Measurements from ENCODE around the gene MUC5B.
"Not testable (repeated sequence)": the region's sequence is repeated elsewhere in the genome, so short reads cannot be mapped to it uniquely, and the experiment has no call there.

Gene MUC5B

DNA sequence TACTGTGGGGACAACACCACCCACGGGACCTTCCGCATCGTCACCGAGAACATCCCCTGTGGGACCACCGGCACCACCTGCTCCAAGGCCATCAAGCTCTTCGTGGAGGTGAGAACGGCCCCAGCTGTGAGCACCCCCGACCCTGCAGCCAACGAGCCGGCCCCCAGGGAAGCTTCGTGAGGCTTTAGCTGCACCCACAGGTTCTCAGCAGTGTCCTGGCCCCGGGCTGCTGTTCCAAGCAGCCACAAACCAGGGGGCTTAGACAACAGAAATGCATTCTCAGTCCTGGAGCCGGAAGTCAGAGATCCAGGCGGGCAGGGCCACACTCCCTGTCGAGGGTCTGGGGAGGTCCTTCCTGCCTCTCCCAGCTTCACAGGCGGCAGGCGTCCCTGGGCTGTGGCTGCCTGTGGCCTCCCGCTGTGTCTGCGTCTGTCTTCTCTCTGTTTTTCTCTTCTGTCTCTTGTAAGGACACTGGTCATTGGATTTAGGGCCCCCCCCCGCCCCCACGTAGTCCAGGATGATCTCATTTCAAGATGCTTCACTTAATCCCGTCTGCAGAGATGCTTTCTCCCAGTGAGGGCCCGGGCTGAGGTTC lies 12.5 kb downstream of the MUC5B start:
- DNase-seq: peak; percentile 27

DNA sequence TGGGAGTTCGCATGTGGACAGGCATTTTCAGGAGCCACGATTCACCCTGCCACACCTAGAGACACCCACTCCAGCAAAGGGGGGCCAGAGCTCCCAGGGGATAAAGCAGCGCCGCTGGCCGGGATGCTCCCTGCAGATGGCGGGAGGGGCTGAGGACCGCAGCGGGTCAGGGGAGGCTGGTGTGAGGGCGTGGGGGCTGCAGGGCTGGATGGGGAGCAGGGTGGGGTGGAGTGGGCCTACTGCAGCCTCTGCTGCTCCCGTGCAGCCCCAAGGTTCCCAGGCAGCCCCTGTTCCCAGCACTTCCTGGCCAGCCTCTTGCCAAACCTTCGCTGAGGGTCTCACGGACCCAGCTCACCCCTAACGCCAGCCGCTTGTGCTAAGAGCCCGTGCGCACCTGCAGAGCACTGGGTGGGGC lies 13.0 kb downstream of the MUC5B start:
- DNase-seq: peak; percentile 58

DNA sequence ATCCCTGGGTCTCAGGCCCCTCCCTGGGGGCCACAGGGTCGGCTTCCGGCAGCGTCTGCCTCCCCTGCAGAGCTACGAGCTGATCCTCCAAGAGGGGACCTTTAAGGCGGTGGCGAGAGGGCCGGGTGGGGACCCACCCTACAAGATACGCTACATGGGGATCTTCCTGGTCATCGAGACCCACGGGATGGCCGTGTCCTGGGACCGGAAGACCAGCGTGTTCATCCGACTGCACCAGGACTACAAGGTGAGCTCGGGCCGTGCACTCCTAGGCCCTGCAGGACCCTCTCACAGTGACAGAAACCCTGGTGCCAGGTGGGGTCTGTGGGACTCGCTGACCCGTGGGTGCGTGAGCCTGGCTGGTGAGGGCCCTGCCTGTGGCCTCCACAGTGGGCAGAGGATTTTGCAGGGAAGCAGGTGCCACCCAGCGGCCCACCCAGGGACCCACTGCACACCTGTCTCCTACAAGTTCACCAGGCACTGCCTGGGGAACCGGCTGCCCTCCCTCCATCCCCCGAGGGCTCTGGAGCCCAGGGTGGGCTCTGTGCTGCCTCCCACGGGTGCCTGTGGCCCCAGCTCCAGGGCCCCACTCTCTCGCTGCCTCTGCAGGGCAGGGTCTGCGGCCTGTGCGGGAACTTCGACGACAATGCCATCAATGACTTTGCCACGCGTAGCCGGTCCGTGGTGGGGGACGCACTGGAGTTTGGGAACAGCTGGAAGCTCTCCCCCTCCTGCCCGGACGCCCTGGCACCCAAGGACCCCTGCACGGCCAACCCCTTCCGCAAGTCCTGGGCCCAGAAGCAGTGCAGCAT lies 13.7 kb downstream of the MUC5B start:
- DNase-seq: peak; percentile 27

DNA sequence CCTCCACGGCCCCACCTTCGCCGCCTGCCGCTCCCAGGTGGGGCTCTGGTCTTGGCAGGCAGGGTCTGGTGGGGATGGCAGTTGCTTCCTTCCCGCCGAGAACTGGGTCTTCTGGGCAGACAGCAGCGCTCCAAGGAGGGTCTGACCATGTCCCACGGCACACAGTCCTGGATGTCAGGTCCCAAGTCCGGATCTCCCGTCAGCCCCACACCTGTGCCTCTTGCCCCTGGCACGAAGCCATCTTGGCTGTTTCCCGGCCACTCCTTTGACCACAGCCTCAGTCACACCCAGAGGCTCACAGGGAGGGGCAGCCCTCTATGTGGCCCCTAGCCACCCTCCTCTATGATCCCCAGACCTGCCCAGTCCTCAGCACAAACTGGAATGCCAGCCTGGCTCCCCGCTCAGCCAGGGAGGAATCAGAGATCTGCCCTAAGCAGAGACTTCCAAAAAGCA lies 14.3 kb downstream of the MUC5B start:
- DNase-seq: no peak

DNA sequence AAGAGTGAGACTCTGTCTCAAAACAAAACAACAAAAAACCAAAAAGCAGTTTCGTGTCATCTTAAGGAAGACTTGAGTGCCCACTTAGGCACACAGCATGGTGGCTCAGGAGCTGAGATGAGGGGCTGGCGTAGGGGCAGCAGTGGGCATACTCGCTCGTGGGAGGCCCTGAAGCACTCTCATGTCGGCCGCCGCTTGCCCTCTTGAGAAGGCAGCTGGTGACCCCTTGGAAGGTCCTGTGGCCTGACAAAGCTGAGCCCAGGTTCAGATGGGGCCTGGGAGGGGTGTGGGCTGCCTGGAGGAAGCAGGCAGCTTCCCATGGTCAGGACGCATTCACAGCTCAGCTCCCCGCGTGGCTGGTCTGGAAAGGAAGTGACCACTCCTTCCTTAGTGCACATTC lies 15.0 kb downstream of the MUC5B start:
- DNase-seq: no peak

DNA sequence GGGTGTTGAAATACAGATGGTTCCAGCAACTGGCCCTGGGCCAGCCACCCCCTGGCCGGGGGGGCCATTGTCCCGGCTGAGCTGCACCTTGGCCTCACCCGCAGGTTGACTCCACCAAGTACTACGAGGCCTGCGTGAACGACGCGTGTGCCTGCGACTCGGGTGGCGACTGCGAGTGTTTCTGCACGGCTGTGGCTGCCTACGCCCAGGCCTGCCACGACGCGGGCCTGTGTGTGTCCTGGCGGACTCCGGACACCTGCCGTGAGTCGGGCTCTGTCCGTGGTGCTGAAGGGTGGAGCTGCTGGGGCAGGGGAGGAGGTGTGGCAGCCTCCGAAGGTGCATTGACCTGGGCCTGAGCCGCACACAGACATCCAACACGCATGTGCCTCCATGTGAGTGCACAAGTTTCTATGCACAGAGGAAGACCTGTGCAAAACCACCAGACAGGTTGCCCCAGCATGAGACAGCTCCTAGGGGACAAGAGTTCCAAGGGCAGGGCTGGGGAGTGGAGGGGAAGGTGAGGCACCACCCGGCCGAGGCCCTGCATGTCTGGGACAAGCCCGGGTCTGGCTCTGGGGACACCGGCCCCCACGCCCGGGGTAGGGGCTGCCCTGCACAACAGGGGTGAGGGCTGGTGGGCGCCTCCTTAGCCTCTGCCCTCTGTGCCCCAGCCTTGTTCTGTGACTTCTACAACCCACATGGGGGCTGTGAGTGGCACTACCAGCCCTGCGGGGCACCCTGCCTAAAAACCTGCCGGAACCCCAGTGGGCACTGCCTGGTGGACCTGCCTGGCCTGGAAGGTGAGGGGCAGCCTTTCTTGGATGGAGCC lies 16.1 kb downstream of the MUC5B start:
- no peak for DNase-seq

DNA sequence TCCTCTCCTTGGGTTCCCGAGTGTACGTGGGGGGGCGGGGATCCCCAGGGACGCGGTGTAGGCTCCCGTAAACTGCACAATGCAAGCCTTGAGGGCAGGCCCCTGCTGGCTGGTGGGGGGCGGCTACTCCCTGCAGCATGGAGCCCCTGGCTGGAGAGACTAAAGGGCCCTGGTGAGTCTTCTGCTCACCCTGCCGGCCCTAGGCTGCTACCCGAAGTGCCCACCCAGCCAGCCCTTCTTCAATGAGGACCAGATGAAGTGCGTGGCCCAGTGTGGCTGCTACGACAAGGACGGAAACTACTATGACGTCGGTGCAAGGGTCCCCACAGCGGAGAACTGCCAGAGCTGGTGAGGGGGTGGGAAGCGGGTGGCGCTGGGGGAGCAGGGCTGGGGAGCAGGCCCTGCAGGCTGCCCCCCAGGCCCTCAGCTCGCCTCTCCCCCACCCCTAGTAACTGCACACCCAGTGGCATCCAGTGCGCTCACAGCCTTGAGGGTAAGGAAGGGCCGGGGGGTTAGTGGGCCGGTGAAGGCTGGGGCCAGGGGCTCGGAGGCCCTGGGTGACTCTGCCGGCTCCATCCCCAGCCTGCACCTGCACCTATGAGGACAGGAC lies 16.8 kb downstream of the MUC5B start:
- DNase-seq: no peak

DNA sequence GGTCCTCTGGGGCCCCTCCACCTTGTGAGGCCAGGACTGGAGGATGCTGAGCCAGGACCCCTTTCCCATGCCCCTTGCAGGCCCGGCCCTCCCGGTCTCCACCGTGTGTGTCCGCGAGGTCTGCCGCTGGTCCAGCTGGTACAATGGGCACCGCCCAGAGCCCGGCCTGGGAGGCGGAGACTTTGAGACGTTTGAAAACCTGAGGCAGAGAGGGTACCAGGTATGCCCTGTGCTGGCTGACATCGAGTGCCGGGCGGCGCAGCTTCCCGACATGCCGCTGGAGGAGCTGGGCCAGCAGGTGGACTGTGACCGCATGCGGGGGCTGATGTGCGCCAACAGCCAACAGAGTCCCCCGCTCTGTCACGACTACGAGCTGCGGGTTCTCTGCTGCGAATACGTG lies 17.9 kb downstream of the MUC5B start:
- DNase-seq: no peak

DNA sequence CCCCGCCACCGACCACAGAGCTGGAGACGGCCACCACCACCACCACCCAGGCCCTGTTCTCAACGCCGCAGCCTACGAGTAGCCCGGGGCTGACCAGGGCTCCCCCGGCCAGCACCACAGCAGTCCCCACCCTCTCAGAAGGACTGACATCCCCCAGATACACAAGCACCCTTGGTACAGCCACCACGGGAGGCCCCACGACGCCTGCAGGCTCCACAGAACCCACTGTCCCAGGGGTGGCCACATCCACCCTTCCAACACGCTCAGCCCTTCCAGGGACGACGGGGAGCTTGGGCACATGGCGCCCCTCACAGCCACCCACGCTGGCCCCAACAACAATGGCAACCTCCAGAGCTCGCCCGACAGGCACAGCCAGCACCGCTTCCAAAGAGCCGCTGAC lies 18.8 kb downstream of the MUC5B start:
- DNase-seq: no peak

DNA sequence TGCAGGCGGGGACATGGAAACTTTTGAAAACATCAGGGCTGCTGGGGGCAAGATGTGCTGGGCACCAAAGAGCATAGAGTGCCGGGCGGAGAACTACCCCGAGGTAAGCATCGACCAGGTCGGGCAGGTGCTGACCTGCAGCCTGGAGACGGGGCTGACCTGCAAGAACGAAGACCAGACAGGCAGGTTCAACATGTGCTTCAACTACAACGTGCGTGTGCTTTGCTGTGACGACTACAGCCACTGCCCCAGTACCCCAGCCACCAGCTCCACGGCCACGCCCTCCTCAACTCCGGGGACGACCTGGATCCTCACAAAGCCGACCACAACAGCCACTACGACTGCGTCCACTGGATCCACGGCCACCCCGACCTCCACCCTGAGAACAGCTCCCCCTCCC lies 19.4 kb downstream of the MUC5B start:
- no peak for DNase-seq

DNA sequence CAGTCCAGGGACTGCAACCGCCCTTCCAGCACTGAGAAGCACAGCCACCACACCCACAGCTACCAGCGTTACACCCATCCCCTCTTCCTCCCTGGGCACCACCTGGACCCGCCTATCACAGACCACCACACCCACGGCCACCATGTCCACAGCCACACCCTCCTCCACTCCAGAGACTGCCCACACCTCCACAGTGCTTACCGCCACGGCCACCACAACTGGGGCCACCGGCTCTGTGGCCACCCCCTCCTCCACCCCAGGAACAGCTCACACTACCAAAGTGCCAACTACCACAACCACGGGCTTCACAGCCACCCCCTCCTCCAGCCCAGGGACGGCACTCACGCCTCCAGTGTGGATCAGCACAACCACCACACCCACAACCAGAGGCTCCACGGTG lies 19.9 kb downstream of the MUC5B start:
- not testable (repeated sequence) for DNase-seq

DNA sequence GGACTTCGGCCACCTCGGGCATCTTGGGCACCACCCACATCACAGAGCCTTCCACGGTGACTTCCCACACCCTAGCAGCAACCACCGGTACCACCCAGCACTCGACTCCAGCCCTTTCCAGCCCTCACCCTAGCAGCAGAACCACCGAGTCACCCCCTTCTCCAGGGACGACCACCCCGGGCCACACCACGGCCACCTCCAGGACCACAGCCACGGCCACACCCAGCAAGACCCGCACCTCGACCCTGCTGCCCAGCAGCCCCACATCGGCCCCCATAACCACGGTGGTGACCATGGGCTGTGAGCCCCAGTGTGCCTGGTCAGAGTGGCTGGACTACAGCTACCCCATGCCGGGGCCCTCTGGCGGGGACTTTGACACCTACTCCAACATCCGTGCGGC lies 20.7 kb downstream of the MUC5B start:
- not testable (repeated sequence) for DNase-seq

DNA sequence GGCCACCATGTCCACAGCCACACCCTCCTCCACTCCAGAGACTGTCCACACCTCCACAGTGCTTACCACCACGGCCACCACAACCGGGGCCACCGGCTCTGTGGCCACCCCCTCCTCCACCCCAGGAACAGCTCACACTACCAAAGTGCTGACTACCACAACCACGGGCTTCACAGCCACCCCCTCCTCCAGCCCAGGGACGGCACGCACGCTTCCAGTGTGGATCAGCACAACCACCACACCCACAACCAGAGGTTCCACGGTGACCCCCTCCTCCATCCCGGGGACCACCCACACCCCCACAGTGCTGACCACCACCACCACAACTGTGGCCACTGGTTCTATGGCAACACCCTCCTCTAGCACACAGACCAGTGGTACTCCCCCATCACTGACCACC lies 21.7 kb downstream of the MUC5B start:
- DNase-seq: not testable (repeated sequence)

DNA sequence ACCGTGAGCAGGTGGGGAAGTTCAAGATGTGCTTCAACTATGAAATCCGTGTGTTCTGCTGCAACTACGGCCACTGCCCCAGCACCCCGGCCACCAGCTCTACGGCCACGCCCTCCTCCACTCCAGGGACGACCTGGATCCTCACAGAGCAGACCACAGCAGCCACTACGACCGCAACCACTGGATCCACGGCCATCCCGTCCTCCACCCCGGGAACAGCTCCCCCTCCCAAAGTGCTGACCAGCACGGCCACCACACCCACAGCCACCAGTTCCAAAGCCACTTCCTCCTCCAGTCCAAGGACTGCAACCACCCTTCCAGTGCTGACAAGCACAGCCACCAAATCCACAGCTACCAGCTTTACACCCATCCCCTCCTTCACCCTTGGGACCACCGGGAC lies 22.9 kb downstream of the MUC5B start:
- not testable (repeated sequence) for DNase-seq

DNA sequence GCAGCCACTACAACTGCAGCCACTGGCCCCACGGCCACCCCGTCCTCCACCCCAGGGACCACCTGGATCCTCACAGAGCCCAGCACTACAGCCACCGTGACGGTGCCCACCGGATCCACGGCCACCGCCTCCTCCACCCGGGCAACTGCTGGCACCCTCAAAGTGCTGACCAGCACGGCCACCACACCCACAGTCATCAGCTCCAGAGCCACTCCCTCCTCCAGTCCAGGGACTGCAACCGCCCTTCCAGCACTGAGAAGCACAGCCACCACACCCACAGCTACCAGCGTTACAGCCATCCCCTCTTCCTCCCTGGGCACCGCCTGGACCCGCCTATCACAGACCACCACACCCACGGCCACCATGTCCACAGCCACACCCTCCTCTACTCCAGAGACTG lies 23.4 kb downstream of the MUC5B start:
- DNase-seq: not testable (repeated sequence)

DNA sequence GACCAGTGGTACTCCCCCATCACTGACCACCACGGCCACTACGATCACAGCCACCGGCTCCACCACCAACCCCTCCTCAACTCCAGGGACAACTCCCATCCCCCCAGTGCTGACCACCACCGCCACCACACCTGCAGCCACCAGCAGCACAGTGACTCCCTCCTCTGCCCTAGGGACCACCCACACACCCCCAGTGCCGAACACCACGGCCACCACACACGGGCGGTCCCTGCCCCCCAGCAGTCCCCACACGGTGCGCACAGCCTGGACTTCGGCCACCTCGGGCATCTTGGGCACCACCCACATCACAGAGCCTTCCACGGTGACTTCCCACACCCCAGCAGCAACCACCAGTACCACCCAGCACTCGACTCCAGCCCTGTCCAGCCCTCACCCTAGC lies 24.2 kb downstream of the MUC5B start:
- not testable (repeated sequence) for DNase-seq

DNA sequence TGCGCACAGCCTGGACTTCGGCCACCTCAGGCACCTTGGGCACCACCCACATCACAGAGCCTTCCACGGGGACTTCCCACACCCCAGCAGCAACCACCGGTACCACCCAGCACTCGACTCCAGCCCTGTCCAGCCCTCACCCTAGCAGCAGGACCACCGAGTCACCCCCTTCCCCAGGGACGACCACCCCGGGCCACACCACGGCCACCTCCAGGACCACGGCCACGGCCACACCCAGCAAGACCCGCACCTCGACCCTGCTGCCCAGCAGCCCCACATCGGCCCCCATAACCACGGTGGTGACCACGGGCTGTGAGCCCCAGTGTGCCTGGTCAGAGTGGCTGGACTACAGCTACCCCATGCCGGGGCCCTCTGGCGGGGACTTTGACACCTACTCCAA lies 26.1 kb downstream of the MUC5B start:
- DNase-seq: not testable (repeated sequence)

DNA sequence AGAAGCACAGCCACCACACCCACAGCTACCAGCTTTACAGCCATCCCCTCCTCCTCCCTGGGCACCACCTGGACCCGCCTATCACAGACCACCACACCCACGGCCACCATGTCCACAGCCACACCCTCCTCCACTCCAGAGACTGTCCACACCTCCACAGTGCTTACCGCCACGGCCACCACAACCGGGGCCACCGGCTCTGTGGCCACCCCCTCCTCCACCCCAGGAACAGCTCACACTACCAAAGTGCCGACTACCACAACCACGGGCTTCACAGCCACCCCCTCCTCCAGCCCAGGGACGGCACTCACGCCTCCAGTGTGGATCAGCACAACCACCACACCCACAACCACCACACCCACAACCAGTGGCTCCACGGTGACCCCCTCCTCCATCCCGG lies 27.5 kb downstream of the MUC5B start:
- DNase-seq: not testable (repeated sequence)

DNA sequence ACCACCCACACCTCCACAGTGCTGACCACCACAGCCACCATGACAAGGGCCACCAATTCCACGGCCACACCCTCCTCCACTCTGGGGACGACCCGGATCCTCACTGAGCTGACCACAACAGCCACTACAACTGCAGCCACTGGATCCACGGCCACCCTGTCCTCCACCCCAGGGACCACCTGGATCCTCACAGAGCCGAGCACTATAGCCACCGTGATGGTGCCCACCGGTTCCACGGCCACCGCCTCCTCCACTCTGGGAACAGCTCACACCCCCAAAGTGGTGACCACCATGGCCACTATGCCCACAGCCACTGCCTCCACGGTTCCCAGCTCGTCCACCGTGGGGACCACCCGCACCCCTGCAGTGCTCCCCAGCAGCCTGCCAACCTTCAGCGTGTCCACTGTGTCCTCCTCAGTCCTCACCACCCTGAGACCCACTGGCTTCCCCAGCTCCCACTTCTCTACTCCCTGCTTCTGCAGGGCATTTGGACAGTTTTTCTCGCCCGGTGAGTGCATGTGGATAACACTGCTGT lies 28.4 kb downstream of the MUC5B start:
- no peak for DNase-seq

DNA sequence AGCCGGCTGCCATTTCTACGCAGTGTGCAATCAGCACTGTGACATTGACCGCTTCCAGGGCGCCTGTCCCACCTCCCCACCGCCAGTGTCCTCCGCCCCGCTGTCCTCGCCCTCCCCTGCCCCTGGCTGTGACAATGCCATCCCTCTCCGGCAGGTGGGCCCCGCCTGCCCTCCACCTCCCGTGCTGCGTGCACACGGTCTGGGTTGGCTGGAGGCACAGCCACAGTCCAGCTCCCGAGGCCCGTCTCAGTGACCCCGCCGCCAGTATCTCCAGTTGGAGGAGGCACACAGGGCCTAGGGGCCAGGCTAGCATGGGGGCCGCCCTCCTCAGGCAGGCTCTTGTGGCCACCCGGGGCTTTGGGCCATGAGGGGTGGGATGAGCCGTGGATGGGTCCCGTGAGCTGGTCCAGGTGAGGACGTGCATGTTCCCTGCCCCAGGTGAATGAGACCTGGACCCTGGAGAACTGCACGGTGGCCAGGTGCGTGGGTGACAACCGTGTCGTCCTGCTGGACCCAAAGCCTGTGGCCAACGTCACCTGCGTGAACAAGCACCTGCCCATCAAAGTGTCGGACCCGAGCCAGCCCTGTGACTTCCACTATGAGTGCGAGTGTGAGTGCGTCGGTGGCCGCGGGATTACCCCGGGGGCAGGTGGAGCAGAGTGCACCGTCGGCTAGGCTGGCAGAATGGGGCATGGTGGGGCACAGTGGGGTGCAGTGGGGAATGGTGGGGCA lies 29.7 kb downstream of the MUC5B start:
- no peak for DNase-seq

DNA sequence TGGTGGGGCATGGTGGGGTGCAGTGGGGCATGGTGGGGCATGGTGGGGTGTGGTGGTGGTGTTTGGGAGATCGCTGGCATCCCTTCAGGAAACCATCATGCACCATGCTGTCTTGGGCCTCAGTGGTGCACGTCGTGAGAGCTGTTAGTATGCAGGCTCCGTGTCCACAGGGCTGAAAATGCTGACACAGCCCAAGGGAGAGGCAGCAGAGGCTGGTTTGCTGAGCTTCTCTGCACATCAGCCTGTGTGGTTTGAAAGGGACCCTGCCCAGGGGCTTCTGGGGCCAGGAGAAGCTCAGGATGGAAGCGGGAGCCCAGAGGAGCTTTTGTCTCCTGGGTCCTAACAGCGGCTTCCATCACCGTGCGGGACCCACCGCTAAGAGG lies 30.2 kb downstream of the MUC5B start:
- no peak for DNase-seq

DNA sequence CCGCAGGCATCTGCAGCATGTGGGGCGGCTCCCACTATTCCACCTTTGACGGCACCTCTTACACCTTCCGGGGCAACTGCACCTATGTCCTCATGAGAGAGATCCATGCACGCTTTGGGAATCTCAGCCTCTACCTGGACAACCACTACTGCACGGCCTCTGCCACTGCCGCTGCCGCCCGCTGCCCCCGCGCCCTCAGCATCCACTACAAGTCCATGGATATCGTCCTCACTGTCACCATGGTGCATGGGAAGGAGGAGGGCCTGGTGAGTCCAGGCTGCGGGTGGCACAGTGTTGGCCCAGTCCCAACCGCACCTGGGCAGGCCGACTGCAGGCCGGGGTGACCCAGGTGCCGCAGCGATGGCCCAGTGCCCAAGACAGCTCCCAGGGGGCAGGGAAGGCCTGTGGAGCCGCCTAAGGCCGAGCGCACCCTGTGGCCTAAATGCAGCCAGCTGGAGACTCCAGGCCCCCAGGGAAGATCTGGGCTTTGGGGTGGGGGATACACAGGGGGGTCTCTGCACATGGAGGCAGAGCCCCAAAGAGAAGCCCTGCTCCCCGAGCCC lies 31.3 kb downstream of the MUC5B start:
- DNase-seq: no peak

All from activated effector memory CD4-positive, alpha-beta T cell treated with anti-CD3 and anti-CD28 coated beads, Interleukin-2, amount 50 U/mL, for 16 hours (primary cell).